Activated CD4-positive, alpha-beta T cell treated with anti-CD3 and anti-CD28 coated beads, Interleukin-2, amount 10 ng/mL, durations not matched to agents 7 days and 5 days (primary cell): ENCODE measurements around the gene NOC2L. TPM values are rescaled to one million over a fixed set of nuclear protein-coding genes. Genes with fewer than 3 reads are reported as not detected.
"Not testable (repeated sequence)": the region's sequence is repeated elsewhere in the genome, so short reads cannot be mapped to it uniquely, and the experiment has no call there.

Experiments
- CTCF ChIA-PET: fragments of 350-600 bp; sonication (Branson Sonifier 250); formaldehyde crosslinking; loops from one replicate; lab custom pipeline; 2021; ENCODE audit warnings: antibody characterized with exemption; lab: Charles Lee
- POLR2A ChIA-PET: fragments of 350-600 bp; sonication (Branson Sonifier 250); formaldehyde crosslinking; loops from one replicate; lab custom pipeline; 2021; ENCODE audit warnings: antibody characterized with exemption; lab: Charles Lee
- DNase-seq: peaks from one replicate; pipeline ENCODE4 v3.0.0-alpha.2; 2020
- H3K27ac Mint-ChIP-seq: one replicate; pipeline ENCODE4 v1.8.0; 2021; ENCODE audit warnings: mild to moderate bottlenecking, moderate library complexity, mixed read lengths
- H3K27me3 Mint-ChIP-seq: one replicate; pipeline ENCODE4 v1.8.0; 2021; ENCODE audit warnings: mixed read lengths
- H3K36me3 Mint-ChIP-seq: one replicate; pipeline ENCODE4 v1.8.0; 2021; ENCODE audit warnings: low read depth, mixed read lengths
- H3K4me1 Mint-ChIP-seq: one replicate; pipeline ENCODE4 v1.8.0; 2021; ENCODE audit warnings: mixed read lengths
- H3K4me3 Mint-ChIP-seq: one replicate; pipeline ENCODE4 v1.8.0; 2021; ENCODE audit warnings: mild to moderate bottlenecking, moderate library complexity, mixed read lengths
- H3K9me3 Mint-ChIP-seq: one replicate; pipeline ENCODE4 v1.8.0; 2021; ENCODE audit warnings: mixed read lengths
- total RNA-seq, 2 experiments: library from RNA; stranded (reverse); gene quantifications; one replicate each; pipeline ENCODE4 v1.2.3, GENCODE V29; 2021

NOC2L gene
- total RNA-seq, 2 experiments from 2014 or later: 60.5 to 71.8 TPM

GRCh38 chr1:978069-978834 is 19.2 kb upstream of the NOC2L start:
- DNase-seq: no peak
- Mint-ChIP-seq H3K9me3 (peaks cover 4% of the 10 kb centered on the region), H3K36me3 (peaks cover 3% of the 10 kb centered on the region), H3K27ac (no peak overlapping the region), H3K4me1 (peaks cover 6% of the 10 kb centered on the region), H3K4me3 (no peak overlapping the region), H3K27me3 (peaks cover 5% of the 10 kb centered on the region)
- ChIA-PET CTCF (interaction anchor here (0.9 to 1.0 kb wide), 2 partner anchors 24 to 86 kb away, joined by 3 read pairs; no protein-coding TSS in a partner anchor), POLR2A (no interaction called here)

- H3K9me3 Mint-ChIP-seq, H3K4me1 Mint-ChIP-seq, POLR2A ChIA-PET, H3K27me3 Mint-ChIP-seq, DNase-seq, H3K27ac Mint-ChIP-seq, H3K4me3 Mint-ChIP-seq, H3K36me3 Mint-ChIP-seq: not testable (repeated sequence)
- CTCF ChIA-PET: interaction anchor here (0.7 to 1.7 kb wide), 5 partner anchors 8 to 87 kb away, joined by 3 to 5 read pairs (median 4); partner anchors contain the start of gene HES4
These were observed 17.7 kb upstream of the NOC2L start for GRCh38 chr1:976791-977190.

- Mint-ChIP-seq H3K9me3 (peaks cover 4% of the 10 kb centered on the region), H3K27me3 (peaks cover 4% of the 10 kb centered on the region), H3K36me3 (peaks cover 3% of the 10 kb centered on the region), H3K4me3 (no peak overlapping the region), H3K4me1 (peaks cover 6% of the 10 kb centered on the region), H3K27ac (peak overlapping the region; percentile 12)
- ChIA-PET CTCF (interaction anchor here (0.7 to 1.7 kb wide), 10 partner anchors 8 to 121 kb away, joined by 3 to 5 read pairs (median 4); partner anchors contain the start of genes HES4 and NOC2L), POLR2A (interaction anchor here (0.8 kb wide), 1 partner anchor 197 kb away, joined by 3 read pairs; no protein-coding TSS in a partner anchor)
- DNase-seq: peak; percentile 74
These were observed 17.0 kb upstream of the NOC2L start for GRCh38 chr1:975896-976683.

- H3K4me1 Mint-ChIP-seq: peaks cover 6% of the 10 kb centered on the region
- POLR2A ChIA-PET: interaction anchor here (0.8 kb wide), 1 partner anchor 197 kb away, joined by 3 read pairs; no protein-coding TSS in a partner anchor
- CTCF ChIA-PET: interaction anchor here (0.7 to 1.7 kb wide), 7 partner anchors 9 to 122 kb away, joined by 3 to 5 read pairs (median 4); partner anchors contain the start of gene NOC2L
- no peak overlapping the region for H3K4me3 Mint-ChIP-seq
- peaks cover 3% of the 10 kb centered on the region for H3K36me3 Mint-ChIP-seq
- H3K27ac Mint-ChIP-seq: no peak overlapping the region
- H3K9me3 Mint-ChIP-seq: peaks cover 4% of the 10 kb centered on the region
- peaks cover 4% of the 10 kb centered on the region for H3K27me3 Mint-ChIP-seq
- DNase-seq: no peak
These were observed 16.3 kb upstream of the NOC2L start for GRCh38 chr1:975365-975764.

- ChIA-PET POLR2A (no interaction called here), CTCF (interaction anchor here (1.1 to 1.7 kb wide), 5 partner anchors 8 to 70 kb away, joined by 3 to 4 read pairs (median 4); no protein-coding TSS in a partner anchor)
- no peak overlapping the region for H3K4me3 Mint-ChIP-seq
- H3K27me3 Mint-ChIP-seq: peaks cover 4% of the 10 kb centered on the region
- peaks cover 3% of the 10 kb centered on the region for H3K36me3 Mint-ChIP-seq
- H3K9me3 Mint-ChIP-seq: peaks cover 4% of the 10 kb centered on the region
- DNase-seq: no peak
- no peak overlapping the region for H3K27ac Mint-ChIP-seq
- peaks cover 6% of the 10 kb centered on the region for H3K4me1 Mint-ChIP-seq
These were observed 15.8 kb upstream of the NOC2L start for GRCh38 chr1:974687-975328.

GRCh38 chr1:974293-974640 is 15.2 kb upstream of the NOC2L start:
- H3K36me3 Mint-ChIP-seq: peaks cover 3% of the 10 kb centered on the region
- no peak for DNase-seq
- no peak overlapping the region for H3K27ac Mint-ChIP-seq
- H3K4me1 Mint-ChIP-seq: peaks cover 6% of the 10 kb centered on the region
- H3K27me3 Mint-ChIP-seq: peaks cover 9% of the 10 kb centered on the region
- no peak overlapping the region for H3K4me3 Mint-ChIP-seq
- H3K9me3 Mint-ChIP-seq: peaks cover 7% of the 10 kb centered on the region
- POLR2A ChIA-PET: no interaction called here
- CTCF ChIA-PET: interaction anchor here (1.1 to 1.4 kb wide), 2 partner anchors 9 to 28 kb away, joined by 3 to 4 read pairs; no protein-coding TSS in a partner anchor

GRCh38 chr1:973459-974292 is 14.6 kb upstream of the NOC2L start:
- H3K27me3 Mint-ChIP-seq: peaks cover 11% of the 10 kb centered on the region
- H3K36me3 Mint-ChIP-seq: peaks cover 3% of the 10 kb centered on the region
- H3K4me1 Mint-ChIP-seq: peaks cover 6% of the 10 kb centered on the region
- peaks cover 7% of the 10 kb centered on the region for H3K9me3 Mint-ChIP-seq
- ChIA-PET POLR2A (no interaction called here), CTCF (interaction anchor here (1.1 to 1.4 kb wide), 2 partner anchors 9 to 29 kb away, joined by 3 to 4 read pairs; no protein-coding TSS in a partner anchor)
- H3K4me3 Mint-ChIP-seq: no peak overlapping the region
- H3K27ac Mint-ChIP-seq: no peak overlapping the region
- no peak for DNase-seq

- peaks cover 3% of the 10 kb centered on the region for H3K4me1 Mint-ChIP-seq
- no peak for DNase-seq
- POLR2A ChIA-PET: no interaction called here
- H3K27ac Mint-ChIP-seq: no peak overlapping the region
- no peaks in the 10 kb centered on the region for H3K36me3 Mint-ChIP-seq
- CTCF ChIA-PET: interaction anchor here (0.9 to 1.0 kb wide), 2 partner anchors 9 to 11 kb away, joined by 3 to 5 read pairs; no protein-coding TSS in a partner anchor
- peaks cover 3% of the 10 kb centered on the region for H3K9me3 Mint-ChIP-seq
- peaks cover 11% of the 10 kb centered on the region for H3K27me3 Mint-ChIP-seq
- H3K4me3 Mint-ChIP-seq: no peak overlapping the region
These were observed 13.8 kb upstream of the NOC2L start for GRCh38 chr1:972726-973458.

- CTCF ChIA-PET: interaction anchor here (0.9 to 1.4 kb wide), 3 partner anchors 8 to 46 kb away, joined by 3 to 5 read pairs (median 3); no protein-coding TSS in a partner anchor
- Mint-ChIP-seq H3K27me3 (peaks cover 11% of the 10 kb centered on the region), H3K9me3 (peaks cover 3% of the 10 kb centered on the region), H3K4me3 (no peak overlapping the region), H3K36me3 (no peaks in the 10 kb centered on the region), H3K27ac (no peak overlapping the region), H3K4me1 (peaks cover 7% of the 10 kb centered on the region)
- DNase-seq: no peak
- POLR2A ChIA-PET: no interaction called here
These were observed 12.9 kb upstream of the NOC2L start for GRCh38 chr1:971751-972506.

GRCh38 chr1:970973-971730 is 12.1 kb upstream of the NOC2L start:
- Mint-ChIP-seq H3K4me1 (peaks cover 8% of the 10 kb centered on the region), H3K9me3 (peaks cover 3% of the 10 kb centered on the region), H3K4me3 (no peak overlapping the region), H3K36me3 (no peaks in the 10 kb centered on the region), H3K27ac (no peak overlapping the region), H3K27me3 (peaks cover 11% of the 10 kb centered on the region)
- POLR2A ChIA-PET: no interaction called here
- DNase-seq: no peak
- CTCF ChIA-PET: interaction anchor here (1.4 kb wide), 1 partner anchor 45 kb away, joined by 3 read pairs; no protein-coding TSS in a partner anchor
